Measurements from ENCODE around the gene GARIN5A.

GARIN5A gene

DNA sequence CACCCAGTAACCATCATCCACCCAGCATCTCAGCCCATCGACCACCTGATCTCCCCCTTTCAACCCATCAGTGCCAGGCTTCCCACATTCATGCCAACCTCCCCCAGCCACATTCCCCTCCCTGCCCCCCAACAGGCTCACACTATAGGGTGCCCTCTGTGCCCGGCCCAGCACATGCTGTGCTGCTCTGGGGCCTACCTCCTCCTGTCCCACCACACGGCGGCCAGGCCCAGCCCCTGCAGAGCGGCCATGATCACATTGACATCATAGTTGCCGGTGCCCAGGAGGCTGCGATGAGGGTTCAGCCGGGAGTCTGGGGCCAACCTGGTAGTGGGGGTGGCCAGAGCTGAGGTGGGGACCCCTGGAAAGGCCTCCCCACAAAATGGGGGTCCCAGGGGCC lies 30.7 kb upstream of the GARIN5A start:
- in situ Hi-C loops (cut with HindIII; ENCODE audit: low sequenced_read_pairs): no loop called here
- TF ChIP-seq, protein P1, sequence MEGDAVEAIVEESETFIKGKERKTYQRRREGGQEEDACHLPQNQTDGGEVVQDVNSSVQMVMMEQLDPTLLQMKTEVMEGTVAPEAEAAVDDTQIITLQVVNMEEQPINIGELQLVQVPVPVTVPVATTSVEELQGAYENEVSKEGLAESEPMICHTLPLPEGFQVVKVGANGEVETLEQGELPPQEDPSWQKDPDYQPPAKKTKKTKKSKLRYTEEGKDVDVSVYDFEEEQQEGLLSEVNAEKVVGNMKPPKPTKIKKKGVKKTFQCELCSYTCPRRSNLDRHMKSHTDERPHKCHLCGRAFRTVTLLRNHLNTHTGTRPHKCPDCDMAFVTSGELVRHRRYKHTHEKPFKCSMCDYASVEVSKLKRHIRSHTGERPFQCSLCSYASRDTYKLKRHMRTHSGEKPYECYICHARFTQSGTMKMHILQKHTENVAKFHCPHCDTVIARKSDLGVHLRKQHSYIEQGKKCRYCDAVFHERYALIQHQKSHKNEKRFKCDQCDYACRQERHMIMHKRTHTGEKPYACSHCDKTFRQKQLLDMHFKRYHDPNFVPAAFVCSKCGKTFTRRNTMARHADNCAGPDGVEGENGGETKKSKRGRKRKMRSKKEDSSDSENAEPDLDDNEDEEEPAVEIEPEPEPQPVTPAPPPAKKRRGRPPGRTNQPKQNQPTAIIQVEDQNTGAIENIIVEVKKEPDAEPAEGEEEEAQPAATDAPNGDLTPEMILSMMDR (IDR thresholded peaks at IDR 0.05; ENCODE audit: low read depth, low read length, missing control alignments): no peak
- DNase-seq (ENCODE audit: low read depth): no peak
- H3K4me3 ChIP-seq (ENCODE audit: low read depth, low read length): no peak overlapping the region

DNA sequence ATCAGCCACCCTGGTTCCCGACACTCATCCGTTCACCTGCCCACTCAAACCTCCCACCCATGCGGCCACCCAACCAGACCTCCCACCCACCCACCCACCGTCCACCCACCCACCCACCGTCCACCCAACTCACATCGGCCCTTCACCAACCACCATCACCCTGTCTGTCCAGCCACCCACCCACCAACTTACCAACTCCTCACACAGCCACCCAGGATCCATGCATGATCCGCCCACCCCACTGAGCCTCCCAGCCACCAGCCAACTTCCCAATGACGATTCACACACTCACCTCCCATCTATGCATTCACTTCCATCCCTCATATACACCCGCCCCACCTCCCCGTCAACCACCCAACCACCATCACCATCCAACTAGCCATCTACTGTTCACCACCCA lies 30.1 kb upstream of the GARIN5A start:
- H3K4me3 ChIP-seq (ENCODE audit: low read depth, low read length): no peak overlapping the region
- TF ChIP-seq, protein P1 (IDR thresholded peaks at IDR 0.05; ENCODE audit: low read depth, low read length, missing control alignments): no peak
- no peak for DNase-seq (ENCODE audit: low read depth)
- in situ Hi-C loops (cut with HindIII; ENCODE audit: low sequenced_read_pairs): no loop called here

DNA sequence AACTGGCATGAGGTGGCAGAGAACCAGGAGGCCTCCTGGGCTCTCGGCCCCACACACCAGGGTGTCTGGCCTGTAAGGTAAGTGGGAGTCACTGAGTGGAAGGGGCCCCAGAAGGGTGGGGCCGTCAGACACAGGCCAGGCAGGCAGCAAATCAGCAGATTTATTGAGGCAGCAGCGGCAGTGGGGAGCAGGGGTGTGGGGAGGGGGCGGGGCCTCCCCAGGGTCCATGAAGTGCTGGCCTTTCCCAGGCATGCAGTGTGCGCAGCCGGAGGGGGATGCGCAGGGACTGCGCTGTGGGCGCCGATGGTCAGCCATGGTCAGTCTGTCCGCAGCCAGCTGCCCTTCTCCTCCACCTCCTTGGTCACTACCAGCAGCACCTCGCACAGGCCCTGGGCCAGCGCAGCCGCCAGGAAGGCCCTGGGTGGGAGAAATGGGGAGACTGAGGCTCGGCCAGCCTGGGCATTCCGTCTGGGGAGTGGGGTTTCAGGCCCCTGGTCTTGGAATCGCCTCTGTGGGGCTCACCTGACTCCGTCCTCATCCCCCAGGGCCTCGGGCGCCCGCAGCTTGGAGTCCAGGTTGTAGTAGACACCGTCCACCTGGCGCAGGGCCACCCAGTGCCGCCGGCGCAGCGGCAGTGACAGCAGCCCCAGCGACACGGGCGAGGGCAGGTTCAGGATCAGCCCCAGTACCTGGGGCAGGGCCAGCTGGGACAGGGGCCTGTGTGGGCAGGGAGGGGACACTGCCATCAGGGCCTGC lies 29.4 kb upstream of the GARIN5A start:
- H3K4me3 ChIP-seq (ENCODE audit: low read depth, low read length): no peak overlapping the region
- in situ Hi-C loops (cut with HindIII; ENCODE audit: low sequenced_read_pairs): no loop called here
- TF ChIP-seq, protein P1 (IDR thresholded peaks at IDR 0.05; ENCODE audit: low read depth, low read length, missing control alignments): no peak
- no peak for DNase-seq (ENCODE audit: low read depth)

DNA sequence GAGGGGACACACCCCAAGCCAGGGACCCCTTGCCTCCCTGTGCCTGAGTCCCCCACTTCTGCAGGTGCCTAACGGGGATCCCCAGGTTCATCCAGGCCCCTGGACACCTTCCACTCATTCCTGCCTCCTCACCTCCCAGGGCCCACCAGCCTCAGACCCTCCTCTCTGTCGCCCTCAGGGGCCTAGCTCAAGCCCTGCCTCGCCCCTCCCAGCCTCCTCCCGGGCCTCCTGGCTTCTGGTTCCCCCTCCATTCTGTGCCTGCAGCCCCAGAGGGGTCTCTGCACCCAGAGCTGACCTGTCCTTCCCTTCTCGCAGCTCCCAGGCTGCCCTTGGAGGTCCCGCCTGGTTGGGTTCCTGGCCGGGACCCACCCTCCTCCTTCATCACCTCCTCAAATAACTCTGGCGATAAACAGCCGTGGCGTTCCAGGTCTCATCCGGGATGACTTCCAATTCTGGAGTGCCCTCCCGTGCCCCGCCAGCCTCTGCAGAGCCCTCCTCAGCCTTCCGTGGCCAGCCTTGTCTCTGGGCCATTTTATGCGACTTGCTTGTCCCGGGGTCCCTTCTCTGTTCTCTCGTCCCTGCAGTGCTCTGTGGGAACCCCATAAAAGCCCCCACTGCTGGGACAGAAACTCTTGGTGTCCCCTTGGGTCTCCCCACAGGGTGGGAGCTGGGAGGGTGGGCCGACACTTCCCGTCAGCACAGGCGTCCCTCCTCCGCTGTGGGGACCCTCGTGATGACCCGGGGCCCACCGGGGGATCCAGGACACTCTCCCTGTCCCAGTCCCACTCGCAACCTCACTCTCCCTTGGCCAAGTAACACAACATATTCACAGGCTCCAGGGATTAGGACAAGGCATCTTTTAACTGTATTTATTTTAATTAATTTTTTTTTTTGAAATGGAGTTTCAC lies 25.2 kb upstream of the GARIN5A start:
- DNase-seq (ENCODE audit: low read depth): no peak
- no peak overlapping the region for H3K4me3 ChIP-seq (ENCODE audit: low read depth, low read length)
- in situ Hi-C loops (cut with HindIII; ENCODE audit: low sequenced_read_pairs): no loop called here
- TF ChIP-seq, protein P1 (IDR thresholded peaks at IDR 0.05; ENCODE audit: low read depth, low read length, missing control alignments): no peak

DNA sequence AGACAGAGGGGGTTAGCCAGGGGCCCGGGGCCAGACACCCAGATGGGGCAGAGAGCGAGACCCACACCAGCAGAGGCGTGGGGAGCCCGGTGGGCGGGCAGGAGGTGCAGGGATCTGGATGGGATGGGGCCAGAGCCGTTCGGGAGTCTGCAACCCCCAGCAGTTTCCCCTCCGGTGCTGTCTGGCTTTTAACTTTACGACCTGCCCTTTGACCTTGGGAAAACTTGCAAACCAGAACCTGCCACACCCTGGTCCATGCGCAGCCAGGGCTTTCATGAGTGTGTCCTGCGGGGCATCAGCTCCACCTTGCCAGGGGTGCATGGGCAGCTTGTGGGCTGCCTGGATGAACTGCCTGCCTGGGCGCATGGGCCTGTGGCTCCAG lies 24.5 kb upstream of the GARIN5A start:
- in situ Hi-C loops (cut with HindIII; ENCODE audit: low sequenced_read_pairs): no loop called here
- no peak for DNase-seq (ENCODE audit: low read depth)
- H3K4me3 ChIP-seq (ENCODE audit: low read depth, low read length): no peak overlapping the region
- TF ChIP-seq, protein P1 (IDR thresholded peaks at IDR 0.05; ENCODE audit: low read depth, low read length, missing control alignments): no peak

DNA sequence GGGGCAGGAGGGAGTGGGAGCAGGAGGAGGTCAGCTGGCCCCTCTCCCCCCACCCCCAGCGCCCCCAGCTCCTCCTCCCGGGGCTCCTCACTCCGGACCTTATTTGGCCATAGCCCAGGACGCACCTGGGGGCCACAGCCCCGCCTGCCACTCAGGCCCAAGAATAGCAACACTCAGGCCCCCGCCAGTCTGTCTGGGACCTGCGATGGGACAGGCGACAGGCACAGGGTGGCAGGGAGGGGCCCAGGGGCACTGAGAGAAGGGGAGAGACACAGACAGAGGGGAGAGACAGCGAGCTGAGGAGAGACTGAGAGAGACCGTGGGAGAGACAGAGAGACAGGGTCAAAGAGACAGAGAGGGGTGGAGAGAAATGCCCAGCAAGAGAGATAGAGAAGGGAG lies 24.1 kb upstream of the GARIN5A start:
- no peak for DNase-seq (ENCODE audit: low read depth)
- in situ Hi-C loops (cut with HindIII; ENCODE audit: low sequenced_read_pairs): no loop called here
- TF ChIP-seq, protein P1 (IDR thresholded peaks at IDR 0.05; ENCODE audit: low read depth, low read length, missing control alignments): no peak
- no peak overlapping the region for H3K4me3 ChIP-seq (ENCODE audit: low read depth, low read length)
